Measurements from ENCODE around the gene DPP3.

DPP3 gene

GRCh38 chr11:66547662-66548009 is 67.4 kb downstream of the DPP3 start:
- no peaks in the 10 kb centered on the region for H3K27me3 ChIP-seq (ENCODE audit: insufficient read depth, poor library complexity, severe bottlenecking)
- H3K4me3 ChIP-seq (ENCODE audit: severe bottlenecking), result no peak overlapping the region
- H3K9me3 ChIP-seq (ENCODE audit: severe bottlenecking), result no peaks in the 10 kb centered on the region
- no peak overlapping the region for H3K27ac ChIP-seq (ENCODE audit: poor library complexity, severe bottlenecking)
- H3K4me1 ChIP-seq (ENCODE audit: insufficient read depth, poor library complexity, severe bottlenecking), result no peaks in the 10 kb centered on the region
- no peaks in the 10 kb centered on the region for H3K36me3 ChIP-seq (ENCODE audit: low read depth)
- DNase-seq (ENCODE audit: low spot score) (no peak), ATAC-seq (ENCODE audit: low read depth) (no peak)
- TF ChIP-seq CTCF (IDR thresholded peaks at IDR 0.05; ENCODE audit: poor library complexity, severe bottlenecking), result no peak

GRCh38 chr11:66548041-66548440 is 67.8 kb downstream of the DPP3 start:
- H3K9me3 ChIP-seq (ENCODE audit: severe bottlenecking), result no peaks in the 10 kb centered on the region
- no peak overlapping the region for H3K4me3 ChIP-seq (ENCODE audit: severe bottlenecking)
- no peak for TF ChIP-seq CTCF (IDR thresholded peaks at IDR 0.05; ENCODE audit: poor library complexity, severe bottlenecking)
- ATAC-seq (ENCODE audit: low read depth) (no peak), DNase-seq (ENCODE audit: low spot score) (no peak)
- no peak overlapping the region for H3K27ac ChIP-seq (ENCODE audit: poor library complexity, severe bottlenecking)
- H3K4me1 ChIP-seq (ENCODE audit: insufficient read depth, poor library complexity, severe bottlenecking), result no peaks in the 10 kb centered on the region
- no peaks in the 10 kb centered on the region for H3K36me3 ChIP-seq (ENCODE audit: low read depth)
- no peaks in the 10 kb centered on the region for H3K27me3 ChIP-seq (ENCODE audit: insufficient read depth, poor library complexity, severe bottlenecking)

GRCh38 chr11:66548774-66549630 is 68.8 kb downstream of the DPP3 start:
- Histone ChIP-seq H3K27ac (ENCODE audit: poor library complexity, severe bottlenecking) (no peak overlapping the region), H3K9me3 (ENCODE audit: severe bottlenecking) (no peaks in the 10 kb centered on the region), H3K36me3 (ENCODE audit: low read depth) (no peaks in the 10 kb centered on the region), H3K4me1 (ENCODE audit: insufficient read depth, poor library complexity, severe bottlenecking) (no peaks in the 10 kb centered on the region), H3K4me3 (ENCODE audit: severe bottlenecking) (no peak overlapping the region), H3K27me3 (ENCODE audit: insufficient read depth, poor library complexity, severe bottlenecking) (no peaks in the 10 kb centered on the region)
- DNase-seq (ENCODE audit: low spot score) (no peak), ATAC-seq (ENCODE audit: low read depth) (no peak)
- no peak for TF ChIP-seq CTCF (IDR thresholded peaks at IDR 0.05; ENCODE audit: poor library complexity, severe bottlenecking)

- no peak for DNase-seq (ENCODE audit: low spot score)
- Histone ChIP-seq H3K36me3 (ENCODE audit: low read depth) (no peaks in the 10 kb centered on the region), H3K4me3 (ENCODE audit: severe bottlenecking) (no peak overlapping the region), H3K27ac (ENCODE audit: poor library complexity, severe bottlenecking) (no peak overlapping the region), H3K27me3 (ENCODE audit: insufficient read depth, poor library complexity, severe bottlenecking) (no peaks in the 10 kb centered on the region), H3K9me3 (ENCODE audit: severe bottlenecking) (no peaks in the 10 kb centered on the region), H3K4me1 (ENCODE audit: insufficient read depth, poor library complexity, severe bottlenecking) (no peaks in the 10 kb centered on the region)
- ATAC-seq (ENCODE audit: low read depth), result no peak
- TF ChIP-seq CTCF (IDR thresholded peaks at IDR 0.05; ENCODE audit: poor library complexity, severe bottlenecking), result no peak
These were observed 69.5 kb downstream of the DPP3 start for GRCh38 chr11:66549696-66550095.

- Histone ChIP-seq H3K4me1 (ENCODE audit: insufficient read depth, poor library complexity, severe bottlenecking) (no peaks in the 10 kb centered on the region), H3K9me3 (ENCODE audit: severe bottlenecking) (no peaks in the 10 kb centered on the region), H3K27ac (ENCODE audit: poor library complexity, severe bottlenecking) (no peak overlapping the region), H3K36me3 (ENCODE audit: low read depth) (no peaks in the 10 kb centered on the region), H3K27me3 (ENCODE audit: insufficient read depth, poor library complexity, severe bottlenecking) (no peaks in the 10 kb centered on the region), H3K4me3 (ENCODE audit: severe bottlenecking) (no peak overlapping the region)
- no peak for TF ChIP-seq CTCF (IDR thresholded peaks at IDR 0.05; ENCODE audit: poor library complexity, severe bottlenecking)
- no peak for DNase-seq (ENCODE audit: low spot score)
- no peak for ATAC-seq (ENCODE audit: low read depth)
These were observed 70.7 kb downstream of the DPP3 start for GRCh38 chr11:66550887-66551286.

Measured in RWPE2 (cell line).